Measurements from ENCODE around the gene PSMA7. TPM values are rescaled to one million over a fixed set of nuclear protein-coding genes. Genes with fewer than 3 reads are reported as not detected.

PSMA7 gene
- total RNA-seq, 1 experiment from 2014 or later: 332 TPM

DNA sequence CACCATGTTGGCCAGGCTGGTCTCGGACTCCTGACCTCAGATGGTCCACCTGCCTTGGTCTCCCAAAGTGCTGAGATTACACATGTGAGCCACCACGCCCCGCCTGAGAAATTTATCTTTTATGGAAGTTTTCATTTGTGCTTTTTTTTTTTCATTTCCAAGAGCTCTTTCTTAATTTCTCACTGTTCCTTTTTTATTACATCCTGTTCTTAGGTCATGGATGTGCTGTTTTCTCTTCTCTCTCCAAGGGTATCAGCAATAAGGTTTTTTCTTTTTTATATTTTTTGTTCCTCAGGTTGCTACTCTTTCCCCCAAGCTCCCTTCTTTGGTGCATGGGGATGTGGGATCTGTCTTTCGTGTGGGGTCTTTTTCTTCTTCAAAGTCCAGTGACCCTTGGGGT, 42.1 kb downstream of the PSMA7 start:
- Histone ChIP-seq H4K5ac (ENCODE audit: insufficient read length, low read depth, low read length) (no peak overlapping the region), H2BK20ac (ENCODE audit: low read depth, low read length, poor library complexity, severe bottlenecking) (no peak overlapping the region), H2BK15ac (ENCODE audit: low read depth, low read length) (no peak overlapping the region), H3K27me3 (ENCODE audit: insufficient read depth, low read length) (no peaks in the 10 kb centered on the region), H3T11ph (ENCODE audit: low read length) (no peak overlapping the region), H3K18ac (ENCODE audit: insufficient read length, low read depth, low read length) (no peak overlapping the region), H3K4ac (ENCODE audit: low read depth, low read length) (no peak overlapping the region), H4K20me1 (ENCODE audit: control insufficient read depth, insufficient read depth, insufficient read length) (no peaks in the 10 kb centered on the region), H2BK12ac (ENCODE audit: insufficient read length, low read depth, low read length) (no peak overlapping the region), H3K23ac (ENCODE audit: insufficient read length, low read depth, low read length) (no peak overlapping the region), H3K23me2 (ENCODE audit: insufficient read length, low read depth, low read length, poor library complexity, severe bottlenecking) (no peaks in the 10 kb centered on the region), H2AK5ac (ENCODE audit: insufficient read length, low read length) (no peak overlapping the region), H4K91ac (ENCODE audit: insufficient read length, low read depth, low read length) (no peak overlapping the region), H3K14ac (ENCODE audit: insufficient read depth, low read length) (no peak overlapping the region), H2BK120ac (ENCODE audit: low read depth, low read length, poor library complexity, severe bottlenecking) (no peak overlapping the region), H3K79me1 (ENCODE audit: insufficient read depth, low read depth, low read length, poor library complexity, severe bottlenecking) (no peaks in the 10 kb centered on the region), H3K56ac (ENCODE audit: insufficient read length, low read depth, low read length) (no peak overlapping the region), H3K79me2 (ENCODE audit: insufficient read depth, low read length) (no peaks in the 10 kb centered on the region), H3K9ac (ENCODE audit: extremely low read depth, insufficient read length, low read length) (no peak overlapping the region), H4K8ac (replicated peaks; ENCODE audit: insufficient read length, low read depth, low read length) (no peak overlapping the region), H3K4me1 (ENCODE audit: insufficient read depth, low read length) (no peaks in the 10 kb centered on the region; the same call in 1 of the 2 replicates), H3K27ac (ENCODE audit: insufficient read length, low read depth, low read length) (no peak overlapping the region), H3K9me3 (ENCODE audit: control insufficient read depth, low read depth, low read length) (no peaks in the 10 kb centered on the region), H3K4me2 (ENCODE audit: insufficient read depth, insufficient read length, low read length) (no peak overlapping the region), H2AFZ (ENCODE audit: low read length) (no peak overlapping the region), H2BK5ac (ENCODE audit: insufficient read length, low read length) (no peak overlapping the region)
- no peak overlapping the region for H3K4me3 Mint-ChIP-seq
- no peak overlapping the region; a peak in 1 of 7 replicates for H3K27ac Mint-ChIP-seq
- peaks cover 3 to 6% of the 10 kb centered on the region in 2 experiments for H3K9me3 Mint-ChIP-seq
- no CpG with 5 or more reads among the region's 4 CpGs for WGBS (ENCODE audit: extremely low coverage, insufficient read length, low lambda C conversion rate)
- DNase-seq: no peak
- TF ChIP-seq, protein P1, sequence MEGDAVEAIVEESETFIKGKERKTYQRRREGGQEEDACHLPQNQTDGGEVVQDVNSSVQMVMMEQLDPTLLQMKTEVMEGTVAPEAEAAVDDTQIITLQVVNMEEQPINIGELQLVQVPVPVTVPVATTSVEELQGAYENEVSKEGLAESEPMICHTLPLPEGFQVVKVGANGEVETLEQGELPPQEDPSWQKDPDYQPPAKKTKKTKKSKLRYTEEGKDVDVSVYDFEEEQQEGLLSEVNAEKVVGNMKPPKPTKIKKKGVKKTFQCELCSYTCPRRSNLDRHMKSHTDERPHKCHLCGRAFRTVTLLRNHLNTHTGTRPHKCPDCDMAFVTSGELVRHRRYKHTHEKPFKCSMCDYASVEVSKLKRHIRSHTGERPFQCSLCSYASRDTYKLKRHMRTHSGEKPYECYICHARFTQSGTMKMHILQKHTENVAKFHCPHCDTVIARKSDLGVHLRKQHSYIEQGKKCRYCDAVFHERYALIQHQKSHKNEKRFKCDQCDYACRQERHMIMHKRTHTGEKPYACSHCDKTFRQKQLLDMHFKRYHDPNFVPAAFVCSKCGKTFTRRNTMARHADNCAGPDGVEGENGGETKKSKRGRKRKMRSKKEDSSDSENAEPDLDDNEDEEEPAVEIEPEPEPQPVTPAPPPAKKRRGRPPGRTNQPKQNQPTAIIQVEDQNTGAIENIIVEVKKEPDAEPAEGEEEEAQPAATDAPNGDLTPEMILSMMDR (conservative IDR thresholded peaks at IDR 0.05): no peak
- peaks cover 12% of the 10 kb centered on the region for H3K27me3 Mint-ChIP-seq (ENCODE audit: low read depth)
- H3K36me3 Mint-ChIP-seq (ENCODE audit: insufficient read depth in 1 of 3, low read depth in 3 of 3): peaks cover 0 to 2% (median 0%) of the 10 kb centered on the region in 3 experiments; a peak in 1 of 7 replicates
- H3K4me1 Mint-ChIP-seq: peaks cover 8 to 15% of the 10 kb centered on the region in 2 experiments
